GM19452 (cell line): ENCODE measurements around the gene TFF3.

ENCODE experiments used
- ATAC-seq: cut with Tn5 transposase; IDR thresholded peaks from one replicate; pipeline ENCODE4 v1.9.1; 2021; ENCODE audit not compliant: unreplicated experiment

The TFF3 gene

DNA sequence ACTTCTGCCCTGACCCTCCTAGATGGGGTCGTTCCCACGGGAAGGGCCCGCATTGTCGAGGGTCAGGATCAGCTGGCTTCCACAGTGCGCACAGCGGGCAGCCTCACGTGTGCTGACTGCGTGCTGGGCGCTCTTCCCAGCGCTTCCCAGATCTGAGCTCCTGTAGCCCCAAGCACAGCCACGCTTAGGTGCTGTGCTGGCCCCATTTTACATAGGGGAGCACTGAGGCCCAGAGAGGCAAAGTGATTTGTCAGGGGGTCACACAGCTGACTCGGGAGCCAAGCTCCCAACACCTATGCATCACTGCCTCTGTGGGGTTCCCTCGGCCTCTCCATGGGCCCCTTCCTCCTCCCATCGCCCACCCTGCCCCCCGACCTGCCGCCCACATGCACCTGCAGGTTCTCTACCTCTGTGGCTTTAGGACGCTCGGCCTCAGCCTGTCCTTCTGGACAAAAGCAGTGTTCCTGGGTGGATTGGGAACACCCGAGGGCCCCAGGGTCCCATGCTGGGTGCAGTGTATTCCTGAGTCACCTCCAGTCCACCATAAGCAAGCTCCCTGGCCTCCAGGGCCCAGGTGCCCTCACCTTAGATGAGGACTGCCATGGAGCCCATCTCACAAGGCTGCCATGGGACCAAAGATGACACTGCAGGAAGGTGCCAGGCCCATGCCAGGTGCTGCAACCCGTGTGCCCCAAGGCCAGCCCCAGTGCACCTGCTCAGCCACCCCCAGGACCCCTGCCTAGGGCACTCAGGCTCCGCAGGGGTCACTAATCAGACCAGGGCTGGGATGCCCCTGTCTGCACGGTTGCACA lies 23.3 kb downstream of the TFF3 start:
- ATAC-seq, result no peak

DNA sequence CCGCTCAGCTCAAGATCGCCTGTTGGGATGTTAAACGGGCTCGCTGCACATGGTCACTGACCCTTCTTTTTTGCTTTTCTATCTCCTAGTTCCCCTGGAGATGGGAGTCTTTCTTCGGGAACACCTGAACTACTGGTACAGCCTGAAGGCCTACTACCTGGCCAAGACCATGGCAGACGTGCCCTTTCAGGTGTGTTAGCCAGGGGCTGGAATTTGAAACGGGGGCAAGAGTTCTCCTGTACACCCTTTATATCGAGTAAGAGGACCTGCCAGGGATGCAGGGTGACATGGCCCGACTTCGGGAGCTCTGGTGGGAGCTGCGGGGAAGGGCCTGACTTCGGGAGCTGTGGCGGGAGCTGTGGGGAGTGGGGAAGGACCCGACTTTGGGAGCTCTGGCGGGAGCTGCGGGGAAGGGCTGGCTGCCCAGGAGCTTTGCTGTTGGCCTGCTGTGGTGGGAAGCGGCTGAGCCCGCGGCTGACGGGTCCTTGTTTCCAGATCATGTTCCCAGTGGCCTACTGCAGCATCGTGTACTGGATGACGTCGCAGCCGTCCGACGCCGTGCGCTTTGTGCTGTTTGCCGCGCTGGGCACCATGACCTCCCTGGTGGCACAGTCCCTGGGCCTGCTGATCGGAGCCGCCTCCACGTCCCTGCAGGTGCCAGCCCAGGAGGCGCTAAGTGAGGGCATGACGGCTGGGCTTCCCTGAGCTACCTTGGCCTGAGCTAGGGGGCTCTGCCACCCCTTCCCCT lies 24.0 kb downstream of the TFF3 start:
- no peak for ATAC-seq

DNA sequence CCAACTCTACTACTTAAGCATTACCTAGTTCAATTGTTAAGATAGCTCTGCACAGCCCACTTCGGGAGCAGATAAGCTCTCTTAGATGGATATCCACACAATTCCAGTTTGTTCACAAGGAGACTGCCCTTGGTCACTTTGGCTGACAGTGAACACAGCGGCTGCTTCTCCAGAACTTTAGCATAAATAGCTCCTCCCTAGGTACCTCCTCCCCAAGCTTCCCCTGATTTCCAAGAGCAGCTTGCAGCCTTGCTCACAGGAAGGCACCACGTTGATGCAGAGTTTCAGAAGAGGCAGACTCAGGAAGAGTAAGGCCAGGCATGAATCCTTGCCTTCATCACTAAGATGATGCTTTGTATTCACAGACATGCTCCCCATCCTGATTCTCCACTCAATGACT lies 24.7 kb downstream of the TFF3 start:
- no peak for ATAC-seq

DNA sequence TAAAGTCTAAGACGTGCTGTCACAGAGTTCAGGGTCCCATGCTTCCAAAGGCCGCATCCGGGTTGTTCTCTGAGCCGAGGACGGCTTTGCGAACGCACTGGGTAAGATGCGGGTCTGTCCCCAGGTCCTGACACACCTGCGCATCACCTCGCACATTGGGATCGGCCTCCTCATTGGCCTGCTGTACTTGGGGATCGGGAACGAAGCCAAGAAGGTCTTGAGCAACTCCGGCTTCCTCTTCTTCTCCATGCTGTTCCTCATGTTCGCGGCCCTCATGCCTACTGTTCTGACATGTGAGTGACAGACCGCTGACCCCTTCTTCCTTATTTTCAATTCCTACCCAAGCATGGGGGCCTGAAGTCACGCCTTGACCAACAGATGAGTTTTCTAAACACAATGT lies 25.3 kb downstream of the TFF3 start:
- ATAC-seq, result no peak

DNA sequence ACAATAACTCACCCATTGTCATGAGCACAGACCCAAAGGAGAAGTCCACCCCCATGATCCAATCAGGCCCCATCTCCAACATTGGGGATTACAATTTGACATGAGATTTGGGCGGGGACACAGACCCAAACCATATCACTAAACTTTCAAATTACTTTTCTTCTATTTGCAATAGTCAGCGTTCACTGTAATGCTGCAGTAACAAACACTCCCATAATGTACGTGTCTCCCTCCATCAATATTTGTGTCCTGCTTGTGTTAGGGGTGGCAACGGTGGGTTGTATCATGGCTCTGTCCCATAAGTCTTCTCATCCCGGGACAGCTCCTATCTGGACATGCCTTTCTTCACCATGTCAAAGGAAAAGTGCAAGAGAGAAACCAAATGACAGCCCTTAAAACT lies 26.2 kb downstream of the TFF3 start:
- no peak for ATAC-seq

DNA sequence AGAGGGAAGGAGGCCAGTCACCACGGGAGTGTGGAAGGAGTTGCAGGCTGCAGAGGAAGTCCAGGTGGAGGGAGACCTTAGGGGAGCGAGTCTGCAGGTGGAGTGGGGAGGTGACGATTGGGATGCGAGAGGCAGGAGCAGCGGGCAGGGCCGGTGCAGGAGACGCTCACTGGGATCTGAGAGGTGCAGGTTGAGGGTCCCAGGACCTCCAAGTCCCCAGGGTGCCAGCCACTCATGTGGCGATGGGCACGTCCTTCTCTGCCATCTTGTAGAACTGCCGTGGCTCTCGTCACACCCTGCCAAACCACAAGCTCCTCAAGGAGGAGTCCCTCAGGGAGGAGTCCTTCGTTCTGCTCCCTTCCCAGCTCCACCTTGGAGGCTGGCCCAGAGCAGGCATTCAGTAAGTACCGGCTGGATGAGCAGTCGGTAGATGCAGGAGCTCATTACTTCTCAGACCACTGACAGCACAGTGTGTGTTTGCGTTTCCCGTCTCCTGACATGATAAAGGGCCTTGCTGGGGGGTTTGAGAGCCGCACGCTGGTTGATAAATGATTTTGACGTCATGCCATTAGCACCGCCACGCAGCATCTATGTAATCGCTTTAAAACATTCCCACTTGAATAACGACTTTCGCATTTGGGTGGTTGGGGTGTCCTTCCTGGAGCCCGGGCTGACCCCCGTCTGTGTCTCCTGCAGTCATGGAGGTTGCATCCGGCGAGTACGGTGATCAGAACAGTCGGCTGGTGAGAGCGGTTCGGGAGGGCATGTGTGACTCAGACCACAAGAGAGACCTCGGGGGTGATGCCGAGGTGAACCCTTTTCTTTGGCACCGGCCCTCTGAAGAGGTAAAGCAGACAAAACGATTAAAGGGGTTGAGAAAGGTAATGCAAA lies 27.8 kb downstream of the TFF3 start:
- ATAC-seq, result no peak

DNA sequence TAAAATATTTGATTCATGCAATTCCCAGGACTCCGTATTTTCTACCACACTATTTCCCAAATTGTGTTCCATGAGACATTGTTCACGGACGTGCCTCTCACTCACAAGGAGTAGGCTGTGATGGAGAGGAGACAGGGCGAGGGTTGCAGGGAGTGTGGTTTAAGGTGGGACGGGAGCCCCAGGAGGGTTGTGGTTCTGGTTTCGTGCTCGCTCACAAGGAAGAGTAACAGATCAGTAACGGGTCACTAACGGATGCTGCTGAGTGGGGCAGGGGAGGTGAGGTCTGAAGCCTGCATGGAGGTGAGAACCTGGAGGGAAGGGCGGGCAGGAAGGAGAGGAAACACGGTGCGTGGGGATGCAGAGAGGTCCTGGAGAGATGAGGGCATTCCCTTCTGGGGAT lies 28.8 kb downstream of the TFF3 start:
- ATAC-seq, result no peak

DNA sequence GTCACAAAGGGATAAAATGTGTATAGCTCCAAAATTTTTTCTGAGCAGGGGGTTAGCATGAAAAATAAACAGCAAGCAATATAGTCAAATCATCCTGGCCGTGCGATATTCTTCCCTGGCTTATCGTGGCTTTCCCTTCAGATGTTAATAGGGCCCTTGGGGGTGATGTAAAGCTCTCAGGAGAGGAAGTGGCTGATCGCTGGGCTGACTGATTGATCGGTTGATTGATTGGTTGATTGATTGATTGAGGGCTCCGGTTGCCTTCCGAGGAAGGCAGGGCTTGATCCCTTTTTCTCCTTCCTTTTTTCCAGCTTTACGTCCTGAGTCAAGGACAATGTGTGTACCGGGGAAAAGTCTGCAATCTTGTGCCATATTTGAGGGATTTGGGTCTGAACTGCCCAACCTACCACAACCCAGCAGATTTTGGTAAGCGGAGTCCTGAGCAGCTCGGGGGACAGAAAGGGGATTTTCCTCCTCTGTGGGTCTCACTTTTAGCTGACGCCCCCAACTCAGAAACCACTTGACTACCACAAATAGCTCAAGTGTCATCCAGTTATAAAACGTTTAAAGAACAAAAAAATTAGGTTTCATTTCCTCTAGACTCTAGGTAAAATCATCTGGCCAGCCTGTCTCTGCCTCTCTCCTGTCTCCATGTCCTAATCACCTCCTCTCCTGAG lies 29.5 kb downstream of the TFF3 start:
- ATAC-seq, result no peak

DNA sequence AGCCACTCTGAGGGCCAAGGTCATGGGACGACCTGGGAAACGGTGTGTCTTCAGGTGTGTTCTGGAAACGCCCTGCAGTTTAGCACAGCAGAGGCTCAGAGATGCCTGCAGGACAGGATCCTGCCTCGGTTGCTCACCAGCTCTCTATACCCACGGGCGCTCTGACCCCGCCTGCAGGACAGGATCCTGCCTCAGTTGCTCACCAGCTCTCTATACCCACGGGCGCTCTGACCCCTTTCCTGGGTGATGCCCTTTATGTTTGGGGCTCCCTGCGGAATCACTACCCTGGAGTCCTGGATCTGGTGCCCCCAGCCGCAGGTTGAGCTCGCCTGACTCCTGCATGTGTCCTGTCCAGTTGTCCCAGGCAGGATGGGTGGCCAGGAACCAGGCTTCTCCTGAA lies 32.5 kb downstream of the TFF3 start:
- no peak for ATAC-seq

DNA sequence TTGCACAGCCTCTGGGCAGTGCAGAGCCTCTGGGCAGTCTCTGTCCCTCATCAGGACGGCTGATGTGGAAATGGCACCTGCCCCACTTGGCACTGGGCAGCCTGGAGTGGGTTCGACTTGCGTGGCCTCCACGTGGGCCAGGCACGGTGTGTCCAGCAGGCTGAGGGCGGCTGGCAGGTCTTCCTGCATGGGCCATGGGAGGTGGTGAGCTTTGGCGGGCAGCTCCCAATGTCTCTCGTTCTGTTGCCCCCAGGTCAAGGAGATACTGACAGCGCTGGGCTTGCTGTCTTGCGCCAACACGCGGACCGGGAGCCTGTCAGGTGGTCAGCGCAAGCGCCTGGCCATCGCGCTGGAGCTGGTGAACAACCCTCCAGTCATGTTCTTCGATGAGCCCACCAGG lies 33.2 kb downstream of the TFF3 start:
- no peak for ATAC-seq

DNA sequence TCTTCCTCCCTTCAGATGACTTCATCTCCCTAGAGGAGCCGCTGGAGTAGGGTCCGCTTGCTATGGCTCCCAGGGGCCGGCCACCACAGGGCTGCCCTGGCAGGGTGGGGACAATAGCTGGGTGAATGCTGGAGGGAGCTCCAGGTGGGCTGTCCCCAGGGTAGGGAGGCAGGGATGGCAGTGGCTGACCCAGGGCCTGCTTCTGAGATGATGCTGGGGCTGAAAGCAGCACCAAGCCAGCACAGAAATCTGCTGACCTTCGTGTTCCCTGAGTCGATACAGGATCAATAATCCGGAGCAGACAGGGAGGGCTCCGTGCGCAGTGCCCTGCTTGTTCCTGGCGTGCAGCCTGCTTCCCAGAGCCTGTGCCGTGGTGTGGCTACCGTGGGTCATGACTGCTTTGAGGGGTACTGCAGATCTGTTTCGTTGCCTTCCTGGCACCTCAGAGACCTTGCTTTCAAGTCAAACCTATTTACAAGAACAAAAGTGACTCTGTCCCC lies 34.0 kb downstream of the TFF3 start:
- no peak for ATAC-seq

DNA sequence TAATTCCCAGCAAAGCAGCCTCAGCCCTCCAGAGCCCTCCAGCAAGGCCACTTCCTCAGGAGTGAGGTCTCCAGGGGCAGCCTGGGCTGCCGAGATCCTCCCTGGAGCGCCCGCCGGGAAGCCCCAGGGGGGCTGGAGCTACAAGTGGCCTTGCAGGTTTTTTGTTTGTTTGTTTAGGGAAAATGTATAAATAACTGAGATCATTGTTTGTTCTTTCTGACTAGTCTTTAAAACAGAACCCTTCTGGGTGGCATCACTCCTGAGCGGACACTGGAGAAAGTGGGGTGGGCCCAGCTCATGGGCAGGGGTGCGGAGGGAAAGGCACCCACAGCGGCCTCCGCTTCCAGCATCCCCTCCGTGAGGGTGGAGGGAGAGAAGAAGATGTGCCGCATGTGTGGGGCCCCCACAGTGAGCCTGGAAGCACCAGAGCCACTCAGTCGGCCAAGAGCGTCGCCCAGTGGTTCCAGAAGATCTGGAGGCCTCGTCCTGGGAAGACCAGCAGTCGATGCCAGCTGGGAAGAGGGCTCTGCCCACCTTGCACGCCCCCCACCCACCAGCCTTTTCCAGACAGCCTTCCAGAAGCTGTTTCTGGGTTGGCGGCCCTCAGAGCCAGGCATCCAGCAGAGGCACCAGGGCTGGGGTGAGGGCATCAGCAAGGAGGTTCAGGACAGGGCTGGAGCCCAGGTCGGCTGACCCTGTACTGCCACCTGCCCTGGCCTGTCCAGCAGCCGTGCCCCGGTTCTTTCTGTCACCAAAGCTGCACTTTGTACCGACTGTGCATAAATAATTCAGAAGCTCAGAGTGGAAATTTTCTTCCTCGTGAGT lies 34.6 kb downstream of the TFF3 start:
- no peak for ATAC-seq

DNA sequence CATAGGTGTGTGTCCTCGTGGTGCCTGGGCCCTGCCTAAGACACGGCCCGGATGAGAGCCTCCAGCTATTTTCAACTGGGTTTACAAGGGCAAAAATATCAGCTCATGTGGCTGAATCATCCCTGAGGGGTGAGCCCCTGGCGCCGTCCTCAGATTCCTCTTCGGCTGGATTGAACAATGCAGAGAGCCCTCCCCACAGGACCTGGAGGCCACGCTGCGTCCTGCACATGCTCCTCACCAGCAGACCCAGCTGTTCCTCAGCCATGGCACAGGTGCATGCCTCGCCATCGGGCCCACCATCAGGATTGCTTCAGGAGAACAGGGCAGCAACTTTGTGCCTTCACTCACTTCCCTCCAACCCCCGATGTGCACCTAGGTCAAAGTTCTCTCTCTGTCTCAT lies 35.3 kb downstream of the TFF3 start:
- ATAC-seq, result no peak

DNA sequence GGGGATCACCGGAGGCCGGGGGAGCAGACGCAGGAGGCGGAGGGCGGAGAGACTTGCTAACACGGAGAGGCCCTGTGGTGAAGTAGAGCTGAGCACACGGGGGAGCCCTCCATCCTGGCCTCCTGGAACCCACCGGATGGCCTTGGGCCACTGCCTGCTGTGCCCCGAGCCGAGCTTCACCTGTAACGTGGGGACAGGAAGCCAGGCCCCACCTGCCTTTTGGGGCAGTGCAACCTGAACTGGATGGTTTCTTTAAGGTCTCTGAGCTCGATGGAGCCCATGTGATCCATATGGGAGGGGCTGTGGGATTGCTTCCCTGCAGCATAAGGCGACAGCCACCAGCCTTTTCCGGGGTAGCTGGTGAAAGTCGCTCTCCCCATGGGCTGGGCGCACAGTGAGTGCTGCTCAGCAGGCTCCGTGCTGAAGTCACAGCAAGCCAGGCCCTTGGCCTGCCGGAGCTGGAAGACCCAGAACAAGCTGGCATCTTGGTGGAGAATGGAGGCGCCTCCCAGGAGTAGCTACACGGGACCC lies 35.8 kb downstream of the TFF3 start:
- no peak for ATAC-seq

DNA sequence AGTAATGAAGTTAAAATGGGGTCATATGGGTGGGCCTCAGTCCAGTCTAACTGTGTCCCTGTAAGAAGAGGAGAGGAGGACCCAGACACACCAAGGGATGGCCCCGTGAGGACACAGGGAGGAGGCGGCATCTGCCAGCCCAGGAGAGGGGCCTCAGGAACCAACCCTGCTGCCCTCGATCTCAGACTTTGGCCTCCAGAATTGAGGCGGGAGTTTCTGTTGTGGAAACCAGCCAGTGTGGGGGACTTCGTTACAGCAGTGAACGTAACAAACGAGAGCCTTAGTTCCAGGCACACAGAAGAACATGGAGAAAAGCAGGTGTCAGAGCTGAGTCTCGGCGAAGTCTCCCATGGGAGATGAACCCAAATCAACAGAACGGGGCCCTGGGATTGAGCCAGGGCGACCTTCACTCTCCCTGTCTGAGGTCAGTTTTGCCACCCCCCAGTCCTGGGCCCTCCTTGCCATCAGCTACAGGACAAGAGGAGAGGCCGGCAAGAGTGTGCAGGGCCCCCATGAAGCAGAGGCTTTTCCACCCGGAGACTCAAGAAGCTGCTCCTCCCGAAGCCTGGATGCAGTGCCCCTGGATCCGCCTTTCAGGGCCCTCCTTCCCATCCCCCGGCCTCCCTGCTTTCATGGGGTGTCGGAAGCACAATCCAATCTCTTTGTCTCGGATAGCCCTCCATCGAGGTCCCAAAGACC lies 36.6 kb downstream of the TFF3 start:
- no peak for ATAC-seq

DNA sequence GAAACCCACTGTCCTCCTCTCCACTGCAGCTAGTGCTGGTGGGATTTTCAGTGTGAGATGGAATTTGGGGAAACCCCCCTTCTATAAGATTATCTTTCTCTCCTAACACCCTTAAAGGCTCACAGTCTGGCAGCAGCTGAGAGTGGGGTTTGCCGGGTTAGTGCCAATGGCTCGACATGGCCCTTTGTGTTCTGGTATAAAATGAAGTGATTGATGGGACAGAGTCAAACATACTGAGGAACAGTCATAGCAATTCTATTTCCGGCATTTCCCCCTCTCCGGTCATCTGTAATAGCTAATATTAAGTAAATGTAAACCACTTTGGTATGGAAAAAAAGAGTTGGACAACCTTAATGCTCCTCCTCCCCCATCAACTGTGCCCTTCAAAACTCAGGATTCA lies 37.6 kb downstream of the TFF3 start:
- ATAC-seq, result no peak

DNA sequence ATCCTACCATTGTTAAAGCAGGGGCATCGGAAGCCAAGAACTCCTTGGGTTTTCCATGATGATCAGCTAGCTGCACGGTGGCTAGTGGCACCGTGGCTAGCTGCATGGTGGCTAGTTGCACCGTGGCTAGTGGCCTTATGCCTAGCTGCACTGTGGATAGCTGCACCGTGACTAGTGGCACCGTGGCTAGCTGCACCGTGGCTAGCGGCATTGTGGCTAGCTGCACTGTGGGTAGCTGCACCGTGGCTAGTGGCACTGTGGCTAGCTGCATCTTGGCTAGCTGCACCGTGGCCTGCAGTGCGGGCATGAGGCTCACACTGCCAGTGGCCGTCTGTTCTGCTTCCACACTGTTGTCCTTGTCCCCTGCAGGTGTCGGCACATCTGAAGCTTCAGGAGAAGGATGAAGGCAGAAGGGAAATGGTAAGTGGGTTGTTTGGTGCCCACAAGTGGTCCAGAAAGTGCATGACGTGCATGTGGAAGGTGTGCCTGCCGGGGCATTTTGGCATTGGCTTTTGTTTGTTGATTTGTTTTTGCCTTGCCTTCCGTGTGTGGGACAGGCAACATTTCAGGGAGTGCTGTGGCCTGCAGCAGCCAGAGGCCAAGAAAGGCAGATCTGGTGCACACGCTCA lies 38.6 kb downstream of the TFF3 start:
- ATAC-seq, result no peak

DNA sequence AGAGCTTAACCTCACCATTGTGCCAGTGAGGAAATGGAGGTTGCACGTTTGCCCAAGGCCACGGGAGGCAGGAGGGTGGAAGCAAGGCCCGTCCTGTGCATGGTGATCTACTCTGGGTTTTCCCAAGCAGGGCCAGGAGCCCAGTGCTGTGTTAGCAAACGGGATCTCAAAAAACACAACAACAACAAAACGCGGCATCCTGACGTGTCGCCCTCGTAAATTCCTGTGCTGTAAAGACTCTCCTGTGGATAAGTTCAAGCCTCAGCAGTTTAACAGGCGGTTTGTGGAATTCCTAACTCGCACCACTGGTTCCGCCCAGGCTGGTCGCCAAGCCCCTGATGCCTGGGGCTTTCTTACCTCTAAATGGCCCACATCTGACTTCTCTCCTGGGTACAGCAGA lies 39.1 kb downstream of the TFF3 start:
- ATAC-seq, result no peak
